Measurements from ENCODE around the gene CENPU.

DNA sequence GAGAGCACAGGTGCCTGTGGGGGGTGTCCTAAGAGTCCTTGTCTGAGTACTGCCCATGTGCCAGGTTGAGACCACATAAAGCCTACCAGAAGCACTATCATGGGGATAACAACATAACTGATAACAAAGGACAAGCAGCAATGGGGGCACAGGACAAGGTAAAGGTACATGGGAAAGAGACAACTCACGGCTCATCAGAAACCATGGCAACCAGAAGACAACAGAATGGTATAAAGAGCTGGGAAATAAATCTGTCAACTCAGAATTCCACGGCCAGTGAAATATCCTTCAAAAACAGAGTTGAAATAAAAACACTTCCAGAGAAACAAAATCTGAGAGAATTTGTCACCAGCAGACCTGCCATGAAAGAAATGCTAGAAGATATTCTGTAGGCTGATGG lies 20.0 kb downstream of the CENPU start:
- TF ChIP-seq EZH2 (IDR thresholded peaks at IDR 0.05; ENCODE audit: low read depth, unreplicated experiment) (no peak), STAT1 (IDR thresholded peaks at IDR 0.05; ENCODE audit: unreplicated experiment) (no peak), CREB1 (CRISPR knock-in tag; IDR thresholded peaks at IDR 0.05; ENCODE audit: low read depth) (no peak), EZH2phosphoT487 (IDR thresholded peaks at IDR 0.05; ENCODE audit: unreplicated experiment) (no peak)
- TF ChIP-seq, protein P1, sequence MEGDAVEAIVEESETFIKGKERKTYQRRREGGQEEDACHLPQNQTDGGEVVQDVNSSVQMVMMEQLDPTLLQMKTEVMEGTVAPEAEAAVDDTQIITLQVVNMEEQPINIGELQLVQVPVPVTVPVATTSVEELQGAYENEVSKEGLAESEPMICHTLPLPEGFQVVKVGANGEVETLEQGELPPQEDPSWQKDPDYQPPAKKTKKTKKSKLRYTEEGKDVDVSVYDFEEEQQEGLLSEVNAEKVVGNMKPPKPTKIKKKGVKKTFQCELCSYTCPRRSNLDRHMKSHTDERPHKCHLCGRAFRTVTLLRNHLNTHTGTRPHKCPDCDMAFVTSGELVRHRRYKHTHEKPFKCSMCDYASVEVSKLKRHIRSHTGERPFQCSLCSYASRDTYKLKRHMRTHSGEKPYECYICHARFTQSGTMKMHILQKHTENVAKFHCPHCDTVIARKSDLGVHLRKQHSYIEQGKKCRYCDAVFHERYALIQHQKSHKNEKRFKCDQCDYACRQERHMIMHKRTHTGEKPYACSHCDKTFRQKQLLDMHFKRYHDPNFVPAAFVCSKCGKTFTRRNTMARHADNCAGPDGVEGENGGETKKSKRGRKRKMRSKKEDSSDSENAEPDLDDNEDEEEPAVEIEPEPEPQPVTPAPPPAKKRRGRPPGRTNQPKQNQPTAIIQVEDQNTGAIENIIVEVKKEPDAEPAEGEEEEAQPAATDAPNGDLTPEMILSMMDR (conservative IDR thresholded peaks at IDR 0.05; ENCODE audit: low read depth in 2 of 2), result no peak
- TF ChIP-seq, protein P2, sequence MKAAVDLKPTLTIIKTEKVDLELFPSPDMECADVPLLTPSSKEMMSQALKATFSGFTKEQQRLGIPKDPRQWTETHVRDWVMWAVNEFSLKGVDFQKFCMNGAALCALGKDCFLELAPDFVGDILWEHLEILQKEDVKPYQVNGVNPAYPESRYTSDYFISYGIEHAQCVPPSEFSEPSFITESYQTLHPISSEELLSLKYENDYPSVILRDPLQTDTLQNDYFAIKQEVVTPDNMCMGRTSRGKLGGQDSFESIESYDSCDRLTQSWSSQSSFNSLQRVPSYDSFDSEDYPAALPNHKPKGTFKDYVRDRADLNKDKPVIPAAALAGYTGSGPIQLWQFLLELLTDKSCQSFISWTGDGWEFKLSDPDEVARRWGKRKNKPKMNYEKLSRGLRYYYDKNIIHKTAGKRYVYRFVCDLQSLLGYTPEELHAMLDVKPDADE (IDR thresholded peaks at IDR 0.05), result no peak
- TF ChIP-seq, protein P3, sequence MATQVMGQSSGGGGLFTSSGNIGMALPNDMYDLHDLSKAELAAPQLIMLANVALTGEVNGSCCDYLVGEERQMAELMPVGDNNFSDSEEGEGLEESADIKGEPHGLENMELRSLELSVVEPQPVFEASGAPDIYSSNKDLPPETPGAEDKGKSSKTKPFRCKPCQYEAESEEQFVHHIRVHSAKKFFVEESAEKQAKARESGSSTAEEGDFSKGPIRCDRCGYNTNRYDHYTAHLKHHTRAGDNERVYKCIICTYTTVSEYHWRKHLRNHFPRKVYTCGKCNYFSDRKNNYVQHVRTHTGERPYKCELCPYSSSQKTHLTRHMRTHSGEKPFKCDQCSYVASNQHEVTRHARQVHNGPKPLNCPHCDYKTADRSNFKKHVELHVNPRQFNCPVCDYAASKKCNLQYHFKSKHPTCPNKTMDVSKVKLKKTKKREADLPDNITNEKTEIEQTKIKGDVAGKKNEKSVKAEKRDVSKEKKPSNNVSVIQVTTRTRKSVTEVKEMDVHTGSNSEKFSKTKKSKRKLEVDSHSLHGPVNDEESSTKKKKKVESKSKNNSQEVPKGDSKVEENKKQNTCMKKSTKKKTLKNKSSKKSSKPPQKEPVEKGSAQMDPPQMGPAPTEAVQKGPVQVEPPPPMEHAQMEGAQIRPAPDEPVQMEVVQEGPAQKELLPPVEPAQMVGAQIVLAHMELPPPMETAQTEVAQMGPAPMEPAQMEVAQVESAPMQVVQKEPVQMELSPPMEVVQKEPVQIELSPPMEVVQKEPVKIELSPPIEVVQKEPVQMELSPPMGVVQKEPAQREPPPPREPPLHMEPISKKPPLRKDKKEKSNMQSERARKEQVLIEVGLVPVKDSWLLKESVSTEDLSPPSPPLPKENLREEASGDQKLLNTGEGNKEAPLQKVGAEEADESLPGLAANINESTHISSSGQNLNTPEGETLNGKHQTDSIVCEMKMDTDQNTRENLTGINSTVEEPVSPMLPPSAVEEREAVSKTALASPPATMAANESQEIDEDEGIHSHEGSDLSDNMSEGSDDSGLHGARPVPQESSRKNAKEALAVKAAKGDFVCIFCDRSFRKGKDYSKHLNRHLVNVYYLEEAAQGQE (IDR thresholded peaks at IDR 0.05; ENCODE audit: unreplicated experiment), result no peak

Data from GM23338 (cell line).